Measurements from ENCODE around the gene HMGB4.

DNA sequence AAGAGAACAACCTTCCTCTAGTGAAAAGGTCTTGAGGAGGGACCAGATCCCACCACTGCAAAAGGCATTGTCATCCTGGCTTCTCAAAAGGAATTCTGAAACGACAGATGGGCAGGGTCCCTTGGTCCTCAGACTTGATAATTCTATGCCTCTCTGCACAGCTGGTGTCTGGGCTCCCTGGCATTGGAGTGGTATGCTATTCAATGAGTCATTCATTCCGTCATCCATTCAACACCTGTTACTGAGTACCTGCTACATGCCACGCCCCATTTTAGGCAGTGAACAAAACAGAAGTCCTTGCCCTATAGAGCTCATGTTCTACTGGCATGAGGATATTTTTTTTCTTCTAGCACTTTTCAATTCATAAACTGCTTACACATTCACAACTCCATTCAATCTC lies 45.8 kb upstream of the HMGB4 start:
- TF ChIP-seq, protein P1, sequence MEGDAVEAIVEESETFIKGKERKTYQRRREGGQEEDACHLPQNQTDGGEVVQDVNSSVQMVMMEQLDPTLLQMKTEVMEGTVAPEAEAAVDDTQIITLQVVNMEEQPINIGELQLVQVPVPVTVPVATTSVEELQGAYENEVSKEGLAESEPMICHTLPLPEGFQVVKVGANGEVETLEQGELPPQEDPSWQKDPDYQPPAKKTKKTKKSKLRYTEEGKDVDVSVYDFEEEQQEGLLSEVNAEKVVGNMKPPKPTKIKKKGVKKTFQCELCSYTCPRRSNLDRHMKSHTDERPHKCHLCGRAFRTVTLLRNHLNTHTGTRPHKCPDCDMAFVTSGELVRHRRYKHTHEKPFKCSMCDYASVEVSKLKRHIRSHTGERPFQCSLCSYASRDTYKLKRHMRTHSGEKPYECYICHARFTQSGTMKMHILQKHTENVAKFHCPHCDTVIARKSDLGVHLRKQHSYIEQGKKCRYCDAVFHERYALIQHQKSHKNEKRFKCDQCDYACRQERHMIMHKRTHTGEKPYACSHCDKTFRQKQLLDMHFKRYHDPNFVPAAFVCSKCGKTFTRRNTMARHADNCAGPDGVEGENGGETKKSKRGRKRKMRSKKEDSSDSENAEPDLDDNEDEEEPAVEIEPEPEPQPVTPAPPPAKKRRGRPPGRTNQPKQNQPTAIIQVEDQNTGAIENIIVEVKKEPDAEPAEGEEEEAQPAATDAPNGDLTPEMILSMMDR (IDR thresholded peaks at IDR 0.05; ENCODE audit: low read length), result no peak
- no peak for TF ChIP-seq EZH2 (optimal IDR thresholded peaks at IDR 0.05; ENCODE audit: low read depth, low read length)
